GM19351 (cell line): Measurements from ENCODE around the gene ALDH2.
"Not testable (repeated sequence)": the region's sequence is repeated elsewhere in the genome, so short reads cannot be mapped to it uniquely, and the experiment has no call there.

Experiments used
- ATAC-seq: cut with Tn5 transposase; IDR thresholded peaks from one replicate; pipeline ENCODE4 v1.9.1; 2021; ENCODE audit warnings: mild to moderate bottlenecking, moderate library complexity; ENCODE audit not compliant: unreplicated experiment

Gene ALDH2

DNA sequence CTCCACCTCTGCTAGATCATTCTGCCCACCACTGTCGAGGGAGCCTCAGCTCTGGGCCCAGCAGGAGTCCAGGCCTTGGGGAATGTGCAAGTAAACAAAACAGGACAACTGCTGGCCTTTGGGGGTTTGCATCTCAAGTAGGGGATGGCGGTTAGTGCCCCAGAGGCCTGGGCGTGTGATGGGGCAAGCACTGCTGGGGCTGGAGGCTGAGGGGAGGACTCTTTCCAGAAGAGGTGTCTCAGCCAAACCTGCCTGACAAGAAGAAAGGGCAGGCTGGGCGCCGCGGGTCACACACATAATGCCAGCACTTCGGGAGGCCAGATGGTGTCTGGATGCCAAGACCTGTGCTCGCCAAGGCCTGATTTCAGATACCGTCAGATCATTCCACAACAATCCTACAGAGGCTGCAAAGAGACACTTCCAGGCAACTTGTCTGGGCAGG is 8.6 kb upstream of the ALDH2 start:
- no peak for ATAC-seq

DNA sequence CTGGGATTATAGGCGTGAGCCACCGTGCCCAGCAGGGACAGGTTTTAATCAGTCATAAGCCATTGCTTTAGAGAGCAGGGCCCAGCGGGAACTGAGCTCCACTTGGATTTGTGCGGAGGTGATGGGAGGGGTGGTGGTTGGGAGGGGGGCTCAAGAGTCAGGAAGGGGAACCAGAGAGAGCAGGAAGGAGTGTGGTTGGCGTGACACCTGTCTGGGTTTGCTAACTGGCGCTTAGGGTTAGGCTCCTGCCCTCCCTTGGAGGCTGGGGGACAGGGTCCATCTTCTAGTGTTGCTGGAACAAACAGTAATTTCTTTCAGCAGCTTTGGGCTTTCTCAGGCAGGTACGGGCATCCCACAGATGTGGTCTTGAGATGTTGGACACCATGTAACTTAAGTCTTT is 7.5 kb upstream of the ALDH2 start:
- ATAC-seq = no peak

DNA sequence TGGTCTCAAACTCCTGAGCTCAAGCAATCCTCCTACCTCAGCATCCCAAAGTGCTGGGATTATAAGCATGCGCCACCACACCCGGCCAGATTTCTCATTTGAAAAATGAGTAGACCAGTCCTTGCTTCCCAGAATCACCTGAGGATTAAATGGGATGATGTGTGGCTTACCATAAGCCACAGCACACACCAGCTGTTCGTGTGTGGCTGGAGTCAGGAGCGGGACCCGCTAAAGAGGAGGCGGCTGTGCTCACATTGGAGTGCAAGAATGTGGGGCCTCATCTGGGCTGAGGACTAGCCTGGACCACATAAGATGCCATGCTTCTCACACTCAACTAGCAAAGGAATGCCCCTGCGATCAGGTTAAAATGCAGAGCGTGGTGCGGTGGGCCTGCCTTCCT is 6.7 kb upstream of the ALDH2 start:
- no peak for ATAC-seq

DNA sequence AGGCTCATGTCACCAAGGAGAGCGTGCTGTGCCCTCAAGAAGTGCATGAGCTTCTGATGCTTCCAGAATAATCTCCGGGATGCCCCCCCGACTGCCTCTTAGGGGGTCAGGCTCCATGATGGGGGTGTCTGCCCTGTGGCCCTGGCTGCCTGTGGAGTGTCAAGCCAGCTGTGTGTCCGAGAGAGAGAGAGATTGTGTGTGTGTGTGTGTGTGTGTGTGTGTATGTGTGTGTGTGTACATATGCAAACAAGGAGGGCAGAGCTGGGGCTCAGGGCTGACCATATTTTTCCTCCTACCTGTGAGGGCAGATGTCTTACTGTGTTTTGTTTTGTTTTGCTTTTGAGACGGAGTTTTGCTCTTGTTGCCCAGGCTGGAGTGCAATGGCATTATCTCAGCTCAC is 5.6 kb upstream of the ALDH2 start:
- no peak for ATAC-seq

DNA sequence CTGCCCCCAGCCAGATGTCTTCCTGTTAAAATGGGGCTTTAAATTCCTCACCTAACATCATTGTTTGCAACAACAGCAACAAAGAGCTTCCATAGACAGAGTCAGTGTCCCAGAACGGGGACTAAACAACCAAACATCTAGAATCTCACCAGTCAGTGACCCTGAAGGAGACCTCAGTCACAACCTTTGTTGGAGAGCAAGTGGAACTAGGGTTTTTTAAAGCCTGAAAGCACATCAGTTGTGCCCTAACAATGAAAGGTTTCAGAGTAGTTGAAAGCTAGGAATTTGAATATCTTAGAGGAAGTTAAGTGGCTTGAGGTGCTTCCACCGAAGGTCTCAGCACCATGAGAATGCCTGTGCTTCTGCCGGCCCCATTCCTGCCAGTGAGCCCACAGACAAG is 5.0 kb upstream of the ALDH2 start:
- ATAC-seq = no peak

- ATAC-seq = not testable (repeated sequence)
These were observed 3.2 kb upstream of the ALDH2 start for GRCh38 chr12:111763552-111763951.

- no peak for ATAC-seq
These were observed 2.5 kb upstream of the ALDH2 start for GRCh38 chr12:111764120-111764821.

- ATAC-seq = no peak
These were observed 827 bp downstream of the ALDH2 start for GRCh38 chr12:111767362-111768158.

GRCh38 chr12:111768159-111768895 is 1.6 kb downstream of the ALDH2 start:
- ATAC-seq = no peak

DNA sequence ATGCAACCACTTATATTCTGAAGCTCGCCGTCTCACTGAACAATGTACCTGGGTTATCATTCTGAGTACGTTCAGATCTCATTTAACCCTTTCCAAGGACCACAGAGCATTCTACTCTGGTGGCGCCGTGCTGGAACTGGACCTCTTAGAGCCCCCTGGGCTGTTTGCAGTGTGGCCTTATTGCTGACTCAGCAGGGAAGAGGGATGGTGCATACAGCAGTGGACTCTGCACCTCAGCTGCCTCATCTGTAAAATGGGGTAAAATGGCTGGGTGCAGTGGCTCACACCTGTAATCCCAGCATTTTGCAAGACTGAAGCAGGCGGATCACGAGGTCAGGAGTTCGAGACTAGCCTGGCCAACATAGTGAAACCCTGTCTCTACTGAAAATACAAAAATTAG is 2.9 kb downstream of the ALDH2 start:
- no peak for ATAC-seq

- no peak for ATAC-seq
These were observed 7.2 kb downstream of the ALDH2 start for GRCh38 chr12:111773801-111774551.

GRCh38 chr12:111775205-111776193 is 8.8 kb downstream of the ALDH2 start:
- peak; percentile 82 for ATAC-seq

GRCh38 chr12:111776836-111777344 is 10.2 kb downstream of the ALDH2 start:
- no peak for ATAC-seq

GRCh38 chr12:111777345-111778045 is 10.8 kb downstream of the ALDH2 start:
- no peak for ATAC-seq

GRCh38 chr12:111780166-111780565 is 13.4 kb downstream of the ALDH2 start:
- no peak for ATAC-seq

DNA sequence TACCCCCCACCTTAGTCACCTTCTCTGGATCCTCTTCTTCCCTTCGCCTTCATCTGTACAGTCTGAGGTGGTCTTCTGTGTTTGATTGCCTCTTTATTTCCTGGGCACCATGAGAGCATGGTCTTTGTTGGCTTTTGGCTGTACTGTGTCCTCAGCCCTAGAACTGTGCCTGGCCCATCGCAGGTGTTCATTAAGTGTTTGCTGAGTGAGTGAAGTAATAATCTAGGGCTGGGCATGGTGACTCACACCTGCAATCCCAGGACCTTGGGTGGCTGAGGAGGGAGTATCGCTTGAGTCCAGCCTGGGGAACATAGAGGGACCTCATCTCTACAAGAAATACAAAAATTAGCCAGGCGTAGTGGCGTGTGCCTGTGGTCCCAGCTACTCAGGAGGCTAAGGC is 13.9 kb downstream of the ALDH2 start:
- no peak for ATAC-seq

DNA sequence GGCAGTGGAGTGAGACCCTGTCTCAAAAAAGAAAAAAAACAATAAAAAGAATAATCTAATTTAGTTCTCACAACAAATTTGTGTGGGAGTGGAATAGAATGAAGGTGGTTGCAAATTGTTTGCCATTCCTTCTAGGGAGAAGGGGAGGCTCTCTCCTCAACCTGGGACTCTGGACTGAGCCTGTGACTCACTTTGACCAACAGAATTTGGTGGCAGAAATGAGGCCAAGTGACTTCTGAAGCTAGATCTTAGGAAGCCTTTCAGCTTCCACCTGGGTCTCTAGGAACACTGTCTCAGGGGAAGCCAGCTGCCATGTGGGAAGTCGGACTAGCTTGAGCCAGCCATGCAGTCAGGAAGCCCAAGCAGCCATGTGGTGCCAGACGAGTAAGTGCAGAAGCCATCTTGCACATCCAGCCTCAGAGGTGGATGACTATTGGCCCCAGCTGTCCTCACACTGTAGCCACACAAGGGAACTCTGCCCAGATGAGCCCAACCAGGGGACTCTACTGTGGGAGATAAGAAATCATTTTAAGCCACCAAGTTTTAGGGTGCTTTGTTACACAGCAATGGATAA is 14.4 kb downstream of the ALDH2 start:
- no peak for ATAC-seq

- no peak for ATAC-seq
These were observed 16.3 kb downstream of the ALDH2 start for GRCh38 chr12:111783046-111783445.

GRCh38 chr12:111784953-111785352 is 18.2 kb downstream of the ALDH2 start:
- ATAC-seq = no peak
